Panc1 (cell line): Measurements from ENCODE around the gene SMIM24. TPM values are rescaled to one million over a fixed set of nuclear protein-coding genes. Genes with fewer than 3 reads are reported as not detected.

Experiments
- ATAC-seq: fragments of 200-7000 bp; cut with Tn5 transposase; 2 replicates; pipeline ENCODE4 v1.9.1; 2020; ENCODE audit warnings: mild to moderate bottlenecking, moderate library complexity
- BruUV-seq: library from RNA; stranded (reverse); fragments of 400-500 nt; replicated peaks from 2 replicates; lab custom pipeline; 2021; lab: Mats Ljungman, UMichigan
- CTCF ChIA-PET: fragments of 300-600 bp; sonication (Branson Sonifier 250); formaldehyde crosslinking; loops from one replicate; lab custom pipeline; 2022; ENCODE audit warnings: antibody characterized with exemption; lab: Charles Lee
- POLR2A ChIA-PET: fragments of 300-600 bp; sonication (Branson Sonifier 250); formaldehyde crosslinking; loops from one replicate; lab custom pipeline; 2022; ENCODE audit warnings: antibody characterized with exemption; lab: Charles Lee
- DNase-seq: peaks from one replicate; pipeline ENCODE4 v3.0.0-alpha.2; 2010; ENCODE audit warnings: low read depth, low spot score
- H3K27ac ChIP-seq: 2 replicates; pipeline ENCODE4 v1.5.1; 2011; ENCODE audit warnings: mild to moderate bottlenecking, low read length, inconsistent platforms
- H3K27me3 ChIP-seq: fragments of 200-500 bp; sonication (Bioruptor generic); 2 replicates; pipeline ENCODE4 v1.6.0; 2014; ENCODE audit warnings: low read length, inconsistent platforms; ENCODE audit not compliant: control insufficient read depth, insufficient read depth
- H3K36me3 ChIP-seq: fragments of 200-500 bp; sonication (Bioruptor generic); 2 replicates; pipeline ENCODE4 v1.5.1; 2014; ENCODE audit warnings: inconsistent platforms, mild to moderate bottlenecking, low read length, moderate library complexity; ENCODE audit not compliant: control insufficient read depth, insufficient read depth
- H3K4me1 ChIP-seq: 2 replicates; pipeline ENCODE4 v1.5.1; 2011; ENCODE audit warnings: inconsistent platforms, mild to moderate bottlenecking, low read length, moderate library complexity; ENCODE audit not compliant: control insufficient read depth, insufficient read depth
- H3K4me3 ChIP-seq, 2 experiments: 2 replicates each; pipeline ENCODE4 v1.5.1; 2011 to 2012; ENCODE audit warnings: low read depth in 2 of 2, low read length in 2 of 2, mild to moderate bottlenecking in 2 of 2, inconsistent platforms in 1 of 2, moderate library complexity in 1 of 2
- H3K9me3 ChIP-seq: fragments of 200-500 bp; sonication (Bioruptor generic); 2 replicates; pipeline ENCODE4 v1.5.1; 2014; ENCODE audit warnings: low read depth, mild to moderate bottlenecking, inconsistent platforms, low read length, moderate library complexity; ENCODE audit not compliant: control insufficient read depth, insufficient read depth
- POLR2AphosphoS5 ChIP-seq: IDR thresholded peaks from 2 replicates; pipeline ENCODE4 v1.6.1; 2012; ENCODE audit warnings: mild to moderate bottlenecking, low read depth, low read length, moderate library complexity
- REST ChIP-seq, 2 experiments: IDR thresholded peaks; 2 replicates each; pipeline ENCODE4 v1.6.1; 2011 to 2012; ENCODE audit warnings: low read depth in 2 of 2, control low read depth in 1 of 2, low read length in 1 of 2, mild to moderate bottlenecking in 1 of 2, moderate library complexity in 1 of 2; ENCODE audit not compliant: insufficient read depth in 1 of 2
- SIN3A ChIP-seq: IDR thresholded peaks from 2 replicates; pipeline ENCODE4 v1.6.1; 2012; ENCODE audit warnings: low read depth, mild to moderate bottlenecking, low read length, moderate library complexity, borderline replicate concordance; ENCODE audit not compliant: insufficient read depth
- TCF7L2 ChIP-seq: IDR thresholded peaks from 2 replicates; pipeline ENCODE4 v1.6.1; 2011; ENCODE audit warnings: mild to moderate bottlenecking, low read depth, low read length, inconsistent platforms
- in situ Hi-C: cut with HindIII; loops from 2 replicates; pipeline ENCODE4 v1.10.0; 2016; ENCODE audit warnings: low sequenced_read_pairs, low pct_unique_long_range_greater_than_20kb
- intact Hi-C: fragments of 100-400 bp; cut with micrococcal nuclease; formaldehyde crosslinking; loops from one replicate; pipeline ENCODE4 v1.10.0; 2022; ENCODE audit not compliant: unreplicated experiment
- total RNA-seq: library from RNA; stranded (reverse); gene quantifications from one replicate; pipeline ENCODE4 v1.2.1, GENCODE V29; 2021; ENCODE audit not compliant: unreplicated experiment
- TF ChIP-seq, protein P1 (sequence below): fragments of 450-650 bp; IDR thresholded peaks from 2 replicates; pipeline ENCODE4 v1.5.1; 2017; ENCODE audit warnings: mild to moderate bottlenecking

Gene SMIM24
- total RNA-seq, 1 experiment from 2014 or later, result 0.28 TPM

DNA sequence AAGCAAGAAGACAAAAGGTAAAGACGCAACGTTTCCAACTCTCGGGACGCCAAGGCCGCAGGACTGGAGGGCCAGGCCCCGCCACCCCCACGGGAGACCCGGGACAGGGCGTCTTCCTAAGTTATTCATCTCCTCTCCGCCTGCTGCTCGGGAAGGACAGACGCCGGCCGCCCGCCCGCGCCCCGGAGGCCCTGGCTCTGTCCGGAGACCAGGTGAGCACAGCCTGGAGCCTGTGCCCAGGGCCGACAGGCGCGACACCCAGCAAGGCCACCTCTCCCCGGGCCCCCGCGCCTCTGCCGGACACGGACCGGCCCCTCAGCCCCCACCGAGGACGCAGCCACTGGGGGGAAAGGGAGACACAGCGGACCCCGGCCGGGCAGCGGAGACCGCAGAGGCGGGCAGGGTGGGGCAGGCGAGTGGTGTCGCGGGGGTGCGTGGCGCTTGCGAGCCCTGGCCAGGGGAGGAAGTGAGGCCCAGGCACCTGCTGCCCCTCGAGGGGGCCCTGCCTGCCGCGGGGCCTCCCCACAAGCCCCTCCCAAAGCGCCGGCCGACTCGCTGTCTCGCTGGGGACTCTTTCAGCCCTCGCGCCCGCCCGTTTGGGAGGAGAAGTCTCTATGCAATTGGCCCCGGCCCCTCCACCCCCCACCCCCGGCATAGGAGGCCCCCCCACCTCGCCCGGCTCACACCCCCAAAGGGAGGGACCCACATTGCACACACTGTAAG, 17.2 kb downstream of the SMIM24 start:
- no peak overlapping the region for H3K27ac ChIP-seq
- peaks cover 6% of the 10 kb centered on the region for H3K4me1 ChIP-seq
- ATAC-seq (no peak), DNase-seq (no peak)
- intact Hi-C loops, result no loop called here
- no peaks in the 10 kb centered on the region for H3K36me3 ChIP-seq
- POLR2A ChIA-PET, result no interaction called here
- no peaks in the 10 kb centered on the region for H3K27me3 ChIP-seq
- BruUV-seq, result TSS peak; percentile 75
- in situ Hi-C loops, result no loop called here
- CTCF ChIA-PET, result interaction anchor here (0.6 kb wide), 1 partner anchor 900 kb away, joined by 5 read pairs; no protein-coding TSS in a partner anchor
- TF ChIP-seq POLR2AphosphoS5 (no peak), SIN3A (no peak), REST (IDR thresholded peaks at IDR 0.05; ENCODE audit: insufficient read depth in 1 of 2, low read depth in 2 of 2, low read length in 1 of 2) (no peak), TCF7L2 (no peak)
- TF ChIP-seq, protein P1, sequence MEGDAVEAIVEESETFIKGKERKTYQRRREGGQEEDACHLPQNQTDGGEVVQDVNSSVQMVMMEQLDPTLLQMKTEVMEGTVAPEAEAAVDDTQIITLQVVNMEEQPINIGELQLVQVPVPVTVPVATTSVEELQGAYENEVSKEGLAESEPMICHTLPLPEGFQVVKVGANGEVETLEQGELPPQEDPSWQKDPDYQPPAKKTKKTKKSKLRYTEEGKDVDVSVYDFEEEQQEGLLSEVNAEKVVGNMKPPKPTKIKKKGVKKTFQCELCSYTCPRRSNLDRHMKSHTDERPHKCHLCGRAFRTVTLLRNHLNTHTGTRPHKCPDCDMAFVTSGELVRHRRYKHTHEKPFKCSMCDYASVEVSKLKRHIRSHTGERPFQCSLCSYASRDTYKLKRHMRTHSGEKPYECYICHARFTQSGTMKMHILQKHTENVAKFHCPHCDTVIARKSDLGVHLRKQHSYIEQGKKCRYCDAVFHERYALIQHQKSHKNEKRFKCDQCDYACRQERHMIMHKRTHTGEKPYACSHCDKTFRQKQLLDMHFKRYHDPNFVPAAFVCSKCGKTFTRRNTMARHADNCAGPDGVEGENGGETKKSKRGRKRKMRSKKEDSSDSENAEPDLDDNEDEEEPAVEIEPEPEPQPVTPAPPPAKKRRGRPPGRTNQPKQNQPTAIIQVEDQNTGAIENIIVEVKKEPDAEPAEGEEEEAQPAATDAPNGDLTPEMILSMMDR, result no peak
- H3K4me3 ChIP-seq, result no peak overlapping the region
- H3K9me3 ChIP-seq, result no peaks in the 10 kb centered on the region

- Histone ChIP-seq H3K36me3 (no peaks in the 10 kb centered on the region), H3K27me3 (no peaks in the 10 kb centered on the region), H3K27ac (no peak overlapping the region), H3K4me3 (no peak overlapping the region), H3K4me1 (peaks cover 25% of the 10 kb centered on the region), H3K9me3 (no peaks in the 10 kb centered on the region)
- CTCF ChIA-PET, result no interaction called here
- intact Hi-C loops (no loop called here), in situ Hi-C loops (no loop called here)
- DNase-seq, result no peak
- BruUV-seq, result no TSS peak
- POLR2A ChIA-PET, result no interaction called here
- no peak for TF ChIP-seq REST (IDR thresholded peaks at IDR 0.05; ENCODE audit: insufficient read depth in 1 of 2, low read depth in 2 of 2, low read length in 1 of 2)
- TF ChIP-seq SIN3A, result no peak
- TF ChIP-seq, protein P1, result no peak
- TF ChIP-seq TCF7L2, result no peak
- TF ChIP-seq POLR2AphosphoS5, result no peak
- ATAC-seq, result no peak
Measured at GRCh38 chr19:3459965-3460582, 20.3 kb downstream of the SMIM24 start.
